NCI-H2227 (cell line): ENCODE measurements around the gene DLEU7.

Experiments used
- DNase-seq: peaks from one replicate; lab custom pipeline; 2025; ENCODE audit not compliant: unreplicated experiment; lab: John Stamatoyannopoulos, UW

Gene DLEU7

GRCh38 chr13:50843257-50844083, at the start of gene DLEU7:
TSS of gene DLEU7 (minus strand) at chr13:50843692. CDS start at chr13:50843646, 46 bp downstream.
- no peak for DNase-seq

GRCh38 chr13:50892210-50892944, 48.9 kb upstream of the DLEU7 start:
- DNase-seq: no peak

- no peak for DNase-seq
These were observed 47.7 kb upstream of the DLEU7 start for GRCh38 chr13:50891206-50891605.

- no peak for DNase-seq
These were observed 45.8 kb upstream of the DLEU7 start for GRCh38 chr13:50889317-50889716.

GRCh38 chr13:50888362-50888761, 44.9 kb upstream of the DLEU7 start:
- DNase-seq: no peak

GRCh38 chr13:50887151-50887550, 43.7 kb upstream of the DLEU7 start:
- no peak for DNase-seq

GRCh38 chr13:50884265-50884664, 40.8 kb upstream of the DLEU7 start:
- DNase-seq: no peak

GRCh38 chr13:50883728-50884127, 40.2 kb upstream of the DLEU7 start:
- DNase-seq: no peak

- no peak for DNase-seq
These were observed 39.4 kb upstream of the DLEU7 start for GRCh38 chr13:50882816-50883435.

- DNase-seq: no peak
These were observed 30.5 kb upstream of the DLEU7 start for GRCh38 chr13:50873991-50874390.

GRCh38 chr13:50873467-50873866, 30.0 kb upstream of the DLEU7 start:
- no peak for DNase-seq

GRCh38 chr13:50871405-50871804, 27.9 kb upstream of the DLEU7 start:
- no peak for DNase-seq

- no peak for DNase-seq
These were observed 24.1 kb upstream of the DLEU7 start for GRCh38 chr13:50867637-50867945.

GRCh38 chr13:50866817-50867636, 23.5 kb upstream of the DLEU7 start:
- no peak for DNase-seq

GRCh38 chr13:50864492-50864891, 21.0 kb upstream of the DLEU7 start:
- DNase-seq: no peak

- no peak for DNase-seq
These were observed 12.2 kb upstream of the DLEU7 start for GRCh38 chr13:50855681-50856080.

GRCh38 chr13:50850445-50850844, 7.0 kb upstream of the DLEU7 start:
- DNase-seq: no peak

- no peak for DNase-seq
These were observed 4.0 kb upstream of the DLEU7 start for GRCh38 chr13:50847501-50847900.

- DNase-seq: no peak
These were observed 3.5 kb upstream of the DLEU7 start for GRCh38 chr13:50846861-50847475.

GRCh38 chr13:50845211-50845610, 1.7 kb upstream of the DLEU7 start:
- DNase-seq: no peak
